ENCODE measurements around the gene MFGE8.

Gene MFGE8

DNA sequence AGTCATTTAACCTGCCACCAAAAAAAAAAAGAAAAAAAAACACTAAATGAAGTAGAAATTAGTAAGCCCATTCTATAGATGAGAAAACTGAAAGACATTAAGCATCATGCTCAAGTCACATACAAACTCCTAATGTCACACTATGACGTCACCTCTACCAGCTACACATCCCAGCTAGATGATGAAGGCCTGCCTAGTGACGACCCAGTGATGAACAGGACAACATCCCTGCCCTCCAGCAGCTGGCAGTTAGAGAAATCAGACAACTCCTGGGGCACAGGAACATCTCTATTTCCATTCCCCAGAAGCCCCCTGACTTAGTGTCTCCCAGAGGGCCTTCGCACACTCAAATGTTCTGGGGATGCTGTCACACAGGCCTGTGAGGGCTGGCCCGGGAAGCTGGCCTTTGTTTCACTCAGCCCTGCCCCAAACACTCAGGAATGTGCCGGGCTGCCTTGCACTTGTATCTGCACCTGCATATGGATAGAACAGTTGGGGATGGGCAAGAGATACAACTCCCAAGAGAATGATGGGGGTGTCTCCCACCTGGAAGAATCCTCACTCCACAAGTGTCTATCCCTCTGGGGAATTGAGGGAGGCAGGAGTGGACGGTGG lies 10.9 kb downstream of the MFGE8 start:
- no peak for DNase-seq (ENCODE audit: low read depth in 2 of 2)
- no peak overlapping the region for H3K4me3 ChIP-seq (replicated peaks in 1 of 2; ENCODE audit: low read depth in 2 of 2, low read length in 2 of 2)
- TF ChIP-seq, protein P1, sequence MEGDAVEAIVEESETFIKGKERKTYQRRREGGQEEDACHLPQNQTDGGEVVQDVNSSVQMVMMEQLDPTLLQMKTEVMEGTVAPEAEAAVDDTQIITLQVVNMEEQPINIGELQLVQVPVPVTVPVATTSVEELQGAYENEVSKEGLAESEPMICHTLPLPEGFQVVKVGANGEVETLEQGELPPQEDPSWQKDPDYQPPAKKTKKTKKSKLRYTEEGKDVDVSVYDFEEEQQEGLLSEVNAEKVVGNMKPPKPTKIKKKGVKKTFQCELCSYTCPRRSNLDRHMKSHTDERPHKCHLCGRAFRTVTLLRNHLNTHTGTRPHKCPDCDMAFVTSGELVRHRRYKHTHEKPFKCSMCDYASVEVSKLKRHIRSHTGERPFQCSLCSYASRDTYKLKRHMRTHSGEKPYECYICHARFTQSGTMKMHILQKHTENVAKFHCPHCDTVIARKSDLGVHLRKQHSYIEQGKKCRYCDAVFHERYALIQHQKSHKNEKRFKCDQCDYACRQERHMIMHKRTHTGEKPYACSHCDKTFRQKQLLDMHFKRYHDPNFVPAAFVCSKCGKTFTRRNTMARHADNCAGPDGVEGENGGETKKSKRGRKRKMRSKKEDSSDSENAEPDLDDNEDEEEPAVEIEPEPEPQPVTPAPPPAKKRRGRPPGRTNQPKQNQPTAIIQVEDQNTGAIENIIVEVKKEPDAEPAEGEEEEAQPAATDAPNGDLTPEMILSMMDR (IDR thresholded peaks at IDR 0.05; ENCODE audit: low read depth, low read length), result no peak

DNA sequence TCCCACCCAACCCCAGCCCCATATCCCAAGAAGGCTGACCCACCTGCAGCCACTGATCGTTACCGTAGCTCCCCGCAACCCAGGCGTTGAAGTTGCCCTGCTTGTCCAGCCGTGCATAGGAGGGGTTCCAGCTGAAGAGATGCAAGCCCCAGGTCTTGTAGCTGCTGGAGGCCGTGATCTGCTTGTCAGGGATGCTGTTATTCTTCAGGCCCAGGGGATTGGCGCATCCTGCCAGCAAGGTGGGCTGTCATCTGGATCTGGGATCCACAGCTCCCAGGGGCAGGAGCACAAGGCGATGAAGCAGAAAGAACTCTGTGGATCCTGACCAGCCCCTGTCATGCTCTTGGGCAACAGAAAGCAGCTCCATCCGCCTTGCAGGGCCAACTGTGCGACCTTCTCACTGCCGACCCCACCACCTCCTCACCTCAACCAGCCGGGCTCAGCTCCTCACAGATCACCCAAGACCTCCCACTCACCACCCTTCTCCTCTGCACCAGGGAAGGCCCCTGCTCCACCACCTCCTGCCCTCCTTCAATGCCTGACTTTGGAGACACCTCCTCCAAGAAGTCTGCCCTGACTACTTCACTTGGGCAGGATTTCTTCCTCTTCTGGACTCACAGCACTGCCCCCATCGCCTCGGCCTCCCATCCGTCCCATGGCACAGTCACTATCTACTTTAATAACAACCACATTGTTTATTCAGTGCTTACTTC lies 11.5 kb downstream of the MFGE8 start:
- TF ChIP-seq, protein P1 (IDR thresholded peaks at IDR 0.05; ENCODE audit: low read depth, low read length), result no peak
- H3K4me3 ChIP-seq (replicated peaks in 1 of 2; ENCODE audit: low read depth in 2 of 2, low read length in 2 of 2), result no peak overlapping the region
- no peak for DNase-seq (ENCODE audit: low read depth in 2 of 2)

- no peak for DNase-seq (ENCODE audit: low read depth in 2 of 2)
- no peak overlapping the region for H3K4me3 ChIP-seq (replicated peaks in 1 of 2; ENCODE audit: low read depth in 2 of 2, low read length in 2 of 2)
- TF ChIP-seq, protein P1 (IDR thresholded peaks at IDR 0.05; ENCODE audit: low read depth, low read length), result no peak
These were observed 12.2 kb downstream of the MFGE8 start for GRCh38 chr15:88900982-88901418.

DNA sequence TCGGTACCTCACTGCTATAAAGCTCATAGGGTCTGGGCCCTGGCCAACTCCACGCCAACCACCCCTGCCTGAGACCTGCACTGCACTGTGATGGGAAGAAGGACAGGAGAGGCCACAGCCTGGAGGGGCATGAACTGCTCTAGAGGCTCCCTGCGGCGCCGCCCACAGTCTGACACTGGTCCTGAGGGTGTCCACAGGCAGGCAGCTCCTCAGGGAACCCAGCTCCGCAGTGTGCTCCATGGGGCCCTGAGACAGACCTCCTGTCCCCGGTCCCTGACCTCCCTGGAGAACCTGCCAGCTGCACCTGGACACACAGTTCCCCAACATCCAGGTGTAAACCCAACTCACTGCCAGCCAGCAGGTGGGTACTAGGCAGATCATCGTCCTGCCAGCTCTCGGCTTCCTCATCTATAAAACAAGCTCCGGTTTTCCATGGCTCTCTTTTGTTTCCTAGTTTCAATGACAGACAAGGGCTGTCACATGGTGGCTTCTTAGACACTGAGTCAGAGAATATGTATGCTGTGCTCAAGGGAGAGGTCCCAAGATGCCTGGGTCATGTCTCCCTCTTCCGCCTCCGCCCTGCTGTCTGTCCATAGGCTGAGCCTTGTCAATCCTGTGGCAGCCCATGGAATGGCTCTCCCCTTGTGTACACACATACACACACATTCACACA lies 12.7 kb downstream of the MFGE8 start:
- TF ChIP-seq, protein P1 (IDR thresholded peaks at IDR 0.05; ENCODE audit: low read depth, low read length), result no peak
- DNase-seq (ENCODE audit: low read depth in 2 of 2), result peak in 1 of 2 donors; percentile 83
- H3K4me3 ChIP-seq (replicated peaks in 1 of 2; ENCODE audit: low read depth in 2 of 2, low read length in 2 of 2), result no peak overlapping the region

DNA sequence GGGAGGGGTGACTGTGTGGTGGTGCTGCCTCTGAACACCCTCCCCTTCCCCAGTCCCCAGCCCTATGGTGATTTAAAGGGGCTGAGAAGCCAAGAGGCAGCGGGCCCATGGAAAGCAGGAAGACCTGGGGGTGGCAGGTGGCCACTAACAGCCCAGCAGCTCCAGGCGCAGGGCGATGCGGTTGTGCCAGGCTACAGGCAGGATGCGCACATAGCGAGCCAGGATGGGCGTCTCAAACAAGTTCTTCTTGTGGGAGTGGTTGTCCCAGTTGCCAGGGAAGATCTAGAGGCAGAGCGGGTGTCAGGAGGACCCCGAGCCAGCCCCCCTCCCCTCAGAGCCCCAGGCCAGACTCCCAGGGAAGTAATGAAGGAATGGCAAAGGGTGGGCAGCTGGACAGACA lies 13.9 kb downstream of the MFGE8 start:
- DNase-seq (ENCODE audit: low read depth in 2 of 2), result no peak
- H3K4me3 ChIP-seq (replicated peaks in 1 of 2; ENCODE audit: low read depth in 2 of 2, low read length in 2 of 2), result no peak overlapping the region
- TF ChIP-seq, protein P1 (IDR thresholded peaks at IDR 0.05; ENCODE audit: low read depth, low read length), result no peak

DNA sequence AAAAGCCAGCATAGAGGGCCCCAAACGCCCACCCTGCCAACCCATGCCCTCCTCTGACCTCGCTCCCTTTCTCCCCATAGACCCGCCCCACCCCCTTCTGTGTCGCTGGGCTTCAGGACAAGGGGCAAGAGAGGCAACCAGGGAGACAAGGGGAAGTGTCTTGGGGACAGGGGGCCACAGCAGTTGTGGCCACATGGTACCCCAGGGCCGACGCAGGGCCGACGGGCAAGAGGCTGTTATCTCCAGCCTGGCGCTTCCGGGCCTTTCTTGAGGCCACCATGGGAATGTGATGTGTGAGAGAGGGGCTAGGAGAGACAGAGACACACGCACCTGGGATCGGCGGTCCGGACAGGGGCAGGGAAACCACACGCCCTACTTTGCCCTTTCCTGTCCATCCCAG lies 14.4 kb downstream of the MFGE8 start:
- DNase-seq (ENCODE audit: low read depth in 2 of 2), result no peak
- TF ChIP-seq, protein P1 (IDR thresholded peaks at IDR 0.05; ENCODE audit: low read depth, low read length), result no peak
- no peak overlapping the region for H3K4me3 ChIP-seq (replicated peaks in 1 of 2; ENCODE audit: low read depth in 2 of 2, low read length in 2 of 2)

Data from cardiac fibroblast (primary cell).